ENCODE results near the gene NFX1. TPM values are rescaled to one million over a fixed set of nuclear protein-coding genes. Genes with fewer than 3 reads are reported as not detected.
A peak's percentile ranks its signal among the peaks of the same experiment; 100 is the strongest.

Gene NFX1
- total and polyA plus RNA-seq, 12 donors: 14.5 to 44.1 (median 33.7) TPM

GRCh38 chr9:33255471-33255870 lies 34.8 kb upstream of the NFX1 start:
- no peak for TF ChIP-seq CTCF (IDR thresholded peaks at IDR 0.05)
- ATAC-seq (peak in 1 of 8 donors; percentile 31), DNase-seq (no peak)
- H3K9me3 ChIP-seq: no peaks in the 10 kb centered on the region
- peaks cover 0 to 28% (median 6%) of the 10 kb centered on the region in 9 donors for H3K4me1 ChIP-seq
- no peak overlapping the region for H3K27ac ChIP-seq
- 89% methylated on average over 4 of the region's 4 CpGs for WGBS, 2 donors
- intact Hi-C loops (cut with DNase I): no loop called here
- no peaks in the 10 kb centered on the region for H3K27me3 ChIP-seq
- peaks cover 0 to 100% (median 73%) of the 10 kb centered on the region in 9 donors for H3K36me3 ChIP-seq
- no peak overlapping the region for H3K4me3 ChIP-seq

GRCh38 chr9:33256236-33256635 lies 34.1 kb upstream of the NFX1 start:
- H3K27ac ChIP-seq: peak overlapping the region in 1 of 10 donors; percentile 58
- peaks cover 0 to 24% (median 6%) of the 10 kb centered on the region in 9 donors for H3K4me1 ChIP-seq
- H3K4me3 ChIP-seq: no peak overlapping the region
- DNase-seq: no peak
- 71% methylated on average over 2 of the region's 2 CpGs for WGBS, 2 donors
- no peak for TF ChIP-seq CTCF (IDR thresholded peaks at IDR 0.05)
- peaks cover 0 to 100% (median 77%) of the 10 kb centered on the region in 9 donors for H3K36me3 ChIP-seq
- no peaks in the 10 kb centered on the region for H3K27me3 ChIP-seq
- no peaks in the 10 kb centered on the region for H3K9me3 ChIP-seq
- intact Hi-C loops (cut with DNase I): no loop called here
- ATAC-seq: no peak

GRCh38 chr9:33257276-33257675 lies 33.0 kb upstream of the NFX1 start:
- peak overlapping the region in 3 of 10 donors; percentile 38 to 60 (median 58) for H3K27ac ChIP-seq
- ATAC-seq (peak in 6 of 8 donors; percentile 8 to 73 (median 60)), DNase-seq (no peak)
- intact Hi-C loops (cut with DNase I): no loop called here
- no peak overlapping the region for H3K4me3 ChIP-seq
- H3K27me3 ChIP-seq: no peaks in the 10 kb centered on the region
- H3K4me1 ChIP-seq: peaks cover 0 to 29% (median 6%) of the 10 kb centered on the region in 9 donors
- WGBS, 2 donors: 69 to 72% methylated on average over 4 of the region's 4 CpGs
- no peak for TF ChIP-seq CTCF (IDR thresholded peaks at IDR 0.05)
- H3K9me3 ChIP-seq: no peaks in the 10 kb centered on the region
- H3K36me3 ChIP-seq: peaks cover 0 to 100% (median 79%) of the 10 kb centered on the region in 9 donors

- H3K4me1 ChIP-seq: peaks cover 1 to 47% (median 19%) of the 10 kb centered on the region in 9 donors
- no peaks in the 10 kb centered on the region for H3K27me3 ChIP-seq
- TF ChIP-seq CTCF (IDR thresholded peaks at IDR 0.05): no peak
- no peak overlapping the region for H3K27ac ChIP-seq
- no peaks in the 10 kb centered on the region for H3K9me3 ChIP-seq
- H3K36me3 ChIP-seq: peaks cover 0 to 74% (median 60%) of the 10 kb centered on the region in 9 donors
- ATAC-seq: no peak
- no peak for DNase-seq
- 80 to 92% methylated on average over 1 of the region's 1 CpG for WGBS, 2 donors
- intact Hi-C loops (cut with DNase I): no loop called here
- H3K4me3 ChIP-seq: no peak overlapping the region
Observed at GRCh38 chr9:33260372-33260771, 29.9 kb upstream of the NFX1 start.
